ENCODE results near the gene NINJ1.

- TF ChIP-seq CTCF (IDR thresholded peaks at IDR 0.05) (no peak), ZNF396 (CRISPR knock-in tag; IDR thresholded peaks at IDR 0.05; ENCODE audit: borderline replicate concordance) (no peak), NR3C1 (CRISPR knock-in tag; conservative IDR thresholded peaks at IDR 0.05; ENCODE audit: low read depth) (no peak), IRF1 (CRISPR knock-in tag; IDR thresholded peaks at IDR 0.05) (no peak), ZBTB43 (CRISPR knock-in tag; IDR thresholded peaks at IDR 0.05) (no peak), AR (CRISPR knock-in tag; IDR thresholded peaks at IDR 0.05) (no peak), ZBTB21 (CRISPR knock-in tag; IDR thresholded peaks at IDR 0.05; ENCODE audit: borderline replicate concordance) (no peak), E2F4 (CRISPR knock-in tag; IDR thresholded peaks at IDR 0.05; ENCODE audit: borderline replicate concordance, low read depth) (no peak), CREB1 (CRISPR knock-in tag; IDR thresholded peaks at IDR 0.05) (no peak), NFYB (CRISPR knock-in tag; conservative IDR thresholded peaks at IDR 0.05; ENCODE audit: low read depth) (no peak), HMGXB4 (CRISPR knock-in tag; IDR thresholded peaks at IDR 0.05) (no peak)
Observed at GRCh38 chr9:93121316-93122241, 12.5 kb downstream of the NINJ1 start.
